HTR-8/SVneo (cell line): ENCODE data around the gene WWC2.
"Not testable (repeated sequence)": the region's sequence is repeated elsewhere in the genome, so short reads cannot be mapped to it uniquely, and the experiment has no call there.

Source experiments
- DNase-seq: peaks from one replicate; pipeline ENCODE4 v3.0.0; 2011; ENCODE audit warnings: low spot score, mixed read lengths; ENCODE audit not compliant: insufficient read length
- FAIRE-seq: peaks from 2 replicates; lab custom pipeline; 2011; peaks lifted over from hg19 to GRCh38; lab: Jason Lieb, UNC

The WWC2 gene

GRCh38 chr4:183099537-183100297 is 660 bp downstream of the WWC2 start:
- no peak for FAIRE-seq
- DNase-seq: no peak

- FAIRE-seq: no peak
- no peak for DNase-seq
These were observed 1.2 kb downstream of the WWC2 start for GRCh38 chr4:183100298-183100599.

GRCh38 chr4:183100827-183101226 is 1.8 kb downstream of the WWC2 start:
- no peak for DNase-seq
- no peak for FAIRE-seq

- FAIRE-seq (no peak), DNase-seq (no peak)
These were observed 3.0 kb downstream of the WWC2 start for GRCh38 chr4:183101956-183102480.

GRCh38 chr4:183105092-183105491 is 6.0 kb downstream of the WWC2 start:
- FAIRE-seq: no peak
- no peak for DNase-seq

GRCh38 chr4:183106839-183107238 is 7.8 kb downstream of the WWC2 start:
- DNase-seq (no peak), FAIRE-seq (no peak)

- peak; percentile 26 for FAIRE-seq
- DNase-seq: no peak
These were observed 8.9 kb downstream of the WWC2 start for GRCh38 chr4:183107891-183108459.

- FAIRE-seq (no peak), DNase-seq (no peak)
These were observed 11.2 kb downstream of the WWC2 start for GRCh38 chr4:183110244-183110643.

GRCh38 chr4:183111452-183111885 is 12.4 kb downstream of the WWC2 start:
- no peak for FAIRE-seq

GRCh38 chr4:183118141-183118540 is 19.1 kb downstream of the WWC2 start:
- DNase-seq (no peak), FAIRE-seq (no peak)

More at GRCh38 chr4:183111452-183111885, 12.4 kb downstream of the WWC2 start:
- DNase-seq: no peak

GRCh38 chr4:183118585-183118984 is 19.5 kb downstream of the WWC2 start:
- FAIRE-seq: peak; percentile 16

GRCh38 chr4:183121660-183122059 is 22.6 kb downstream of the WWC2 start:
- FAIRE-seq: not testable (repeated sequence)

More at GRCh38 chr4:183118585-183118984, 19.5 kb downstream of the WWC2 start:
- DNase-seq: peak; percentile 83

GRCh38 chr4:183124228-183124627 is 25.2 kb downstream of the WWC2 start:
- DNase-seq: no peak
- no peak for FAIRE-seq

More at GRCh38 chr4:183121660-183122059, 22.6 kb downstream of the WWC2 start:
- not testable (repeated sequence) for DNase-seq

GRCh38 chr4:183124865-183125264 is 25.8 kb downstream of the WWC2 start:
- FAIRE-seq (no peak), DNase-seq (no peak)

- no peak for FAIRE-seq
- no peak for DNase-seq
These were observed 30.1 kb downstream of the WWC2 start for GRCh38 chr4:183129125-183129524.

- FAIRE-seq (no peak), DNase-seq (no peak)
These were observed 30.6 kb downstream of the WWC2 start for GRCh38 chr4:183129675-183130074.

- no peak for DNase-seq
- FAIRE-seq: peak; percentile 26
These were observed 31.5 kb downstream of the WWC2 start for GRCh38 chr4:183130328-183131155.

GRCh38 chr4:183132081-183132480 is 33.0 kb downstream of the WWC2 start:
- DNase-seq (no peak), FAIRE-seq (no peak)

GRCh38 chr4:183132865-183133264 is 33.8 kb downstream of the WWC2 start:
- DNase-seq (no peak), FAIRE-seq (no peak)

- FAIRE-seq (peak; percentile 72), DNase-seq (no peak)
These were observed 37.8 kb downstream of the WWC2 start for GRCh38 chr4:183136855-183137254.
